HuH-7.5 (cell line): ENCODE data around the gene RBMX.
A peak's percentile ranks its signal among the peaks of the same experiment; 100 is the strongest.
"Not testable (repeated sequence)": the region's sequence is repeated elsewhere in the genome, so short reads cannot be mapped to it uniquely, and the experiment has no call there.

ENCODE experiments used
- DNase-seq: peaks from one replicate; pipeline ENCODE4 v3.0.0; 2011; ENCODE audit warnings: low spot score

The RBMX gene

DNA sequence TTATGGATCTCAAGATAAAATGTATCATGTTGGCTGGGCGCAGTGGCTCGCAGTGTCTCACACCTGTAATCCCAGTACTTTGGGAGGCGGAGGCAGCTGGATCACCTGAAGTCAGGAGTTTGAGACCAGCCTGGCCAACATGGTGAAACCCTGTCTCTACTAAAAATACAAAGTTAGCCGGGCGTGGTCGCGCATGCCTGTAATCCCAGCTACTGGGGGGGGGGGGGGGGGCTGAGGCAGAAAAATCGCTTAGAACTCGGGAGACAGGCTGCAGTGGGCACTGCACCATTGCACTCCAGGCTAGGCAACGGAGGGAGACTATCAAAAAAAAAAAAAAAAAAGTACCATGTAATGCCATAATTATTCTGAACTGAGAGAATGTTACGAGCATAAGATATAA, 2.1 kb downstream of the RBMX start:
- no peak for DNase-seq

- DNase-seq, result not testable (repeated sequence)
These were observed 6.4 kb downstream of the RBMX start for GRCh38 chrX:136874114-136874513.

- DNase-seq, result not testable (repeated sequence)
These were observed 7.3 kb downstream of the RBMX start for GRCh38 chrX:136873210-136873609.

DNA sequence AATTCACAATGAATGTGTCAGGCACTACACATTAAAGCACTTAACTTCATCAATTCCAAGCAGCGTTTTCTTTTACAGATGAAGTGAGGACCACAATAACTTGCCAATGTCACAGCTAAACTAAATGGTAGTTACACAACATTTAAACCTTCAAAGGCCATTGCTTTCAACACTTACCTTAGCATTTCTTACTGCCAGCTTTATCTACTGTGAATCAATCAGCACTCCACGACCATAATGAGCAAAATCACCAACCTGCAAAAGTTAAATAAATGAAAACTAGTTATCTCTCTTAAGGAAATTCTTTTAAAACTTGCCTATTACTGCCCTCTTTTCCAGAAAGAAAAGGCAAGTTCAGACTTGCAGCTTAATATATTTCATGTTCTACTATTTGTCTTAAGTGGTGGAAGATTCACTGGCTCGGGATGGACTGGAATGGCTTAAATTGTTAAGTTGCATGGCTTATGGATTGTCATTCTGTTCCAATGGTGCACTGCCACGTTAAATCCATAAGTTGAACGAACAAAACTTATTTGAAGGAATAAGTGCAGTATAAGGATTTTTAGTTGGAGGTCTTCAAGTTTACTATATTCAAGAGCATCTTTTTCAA, 8.3 kb downstream of the RBMX start:
- DNase-seq, result no peak

GRCh38 chrX:136870064-136870463, 10.5 kb downstream of the RBMX start:
- no peak for DNase-seq

GRCh38 chrX:136868283-136869055, 12.1 kb downstream of the RBMX start:
- DNase-seq, result no peak

DNA sequence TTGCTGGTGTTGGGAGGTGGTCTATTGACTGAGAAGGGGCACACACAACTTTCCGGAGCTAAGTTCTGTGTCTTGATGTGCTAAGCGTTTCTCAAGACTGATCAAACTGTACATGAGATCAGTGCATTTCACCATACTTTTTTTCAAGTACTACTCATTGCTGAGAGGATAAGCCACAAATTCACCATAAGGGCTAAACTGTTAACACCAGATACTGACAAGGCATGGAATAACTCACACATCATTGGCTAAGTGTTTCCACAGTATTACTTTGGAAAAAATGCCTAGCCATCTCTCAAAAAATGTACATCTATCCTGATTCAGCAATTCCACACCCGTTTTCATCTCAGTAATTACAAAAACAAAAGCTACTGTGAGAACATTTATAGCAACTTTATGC, 13.0 kb downstream of the RBMX start:
- DNase-seq, result no peak

DNA sequence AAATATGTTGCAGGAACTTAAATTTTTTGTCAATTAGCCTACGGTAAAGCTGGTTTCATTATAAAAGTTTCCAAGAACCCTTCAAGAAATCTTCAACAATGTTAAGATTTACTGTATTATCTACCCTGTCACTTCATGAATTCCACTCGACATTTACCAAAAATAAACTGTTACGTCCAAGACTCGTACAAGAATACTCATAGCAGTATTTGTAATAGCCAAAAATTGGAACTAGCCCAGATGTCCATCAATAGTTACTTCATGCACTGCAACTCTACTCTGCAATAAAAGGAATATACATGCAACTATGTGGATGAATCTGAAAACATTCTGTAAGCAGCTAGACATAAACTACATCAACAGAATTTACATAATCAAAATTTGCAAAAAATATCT, 13.4 kb downstream of the RBMX start:
- DNase-seq, result no peak

DNA sequence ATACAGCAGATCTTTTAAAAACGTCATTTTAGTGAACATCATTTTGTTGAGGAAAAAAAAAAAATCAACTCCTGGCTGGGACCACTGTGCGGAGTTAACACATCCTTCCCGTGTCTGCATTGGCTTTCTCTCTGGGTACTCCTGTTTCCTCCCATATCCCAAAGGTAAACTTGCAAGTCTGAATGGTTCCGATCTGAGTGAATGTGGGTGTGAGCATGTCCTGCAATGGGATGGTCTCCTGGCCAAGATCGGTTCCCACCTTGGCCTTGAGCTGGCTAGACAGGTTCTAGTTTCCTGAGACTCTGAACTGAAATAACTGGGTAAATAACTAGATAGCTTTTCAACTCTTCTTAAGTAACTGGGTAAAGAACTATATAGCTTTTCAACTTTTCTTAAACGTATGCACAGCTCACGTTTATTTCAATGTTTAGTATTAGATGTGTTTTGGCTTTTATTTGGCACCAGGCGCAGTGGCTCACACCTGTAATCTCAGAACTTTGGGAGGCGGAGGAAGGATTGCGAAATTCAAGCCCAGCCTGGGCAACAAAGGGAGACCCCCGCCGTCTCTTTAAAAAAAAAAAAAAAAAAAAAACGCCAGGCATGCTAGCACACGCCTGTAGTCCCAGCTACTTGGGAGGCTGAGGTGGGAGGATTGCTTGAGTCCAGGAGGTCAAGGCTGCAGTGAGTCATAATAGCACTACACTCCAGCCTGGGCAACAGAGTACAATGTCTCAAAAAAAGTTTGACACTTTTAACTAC, 14.0 kb downstream of the RBMX start:
- DNase-seq, result no peak

GRCh38 chrX:136865270-136866158, 15.0 kb downstream of the RBMX start:
- no peak for DNase-seq

GRCh38 chrX:136863826-136864225, 16.7 kb downstream of the RBMX start:
- no peak for DNase-seq

DNA sequence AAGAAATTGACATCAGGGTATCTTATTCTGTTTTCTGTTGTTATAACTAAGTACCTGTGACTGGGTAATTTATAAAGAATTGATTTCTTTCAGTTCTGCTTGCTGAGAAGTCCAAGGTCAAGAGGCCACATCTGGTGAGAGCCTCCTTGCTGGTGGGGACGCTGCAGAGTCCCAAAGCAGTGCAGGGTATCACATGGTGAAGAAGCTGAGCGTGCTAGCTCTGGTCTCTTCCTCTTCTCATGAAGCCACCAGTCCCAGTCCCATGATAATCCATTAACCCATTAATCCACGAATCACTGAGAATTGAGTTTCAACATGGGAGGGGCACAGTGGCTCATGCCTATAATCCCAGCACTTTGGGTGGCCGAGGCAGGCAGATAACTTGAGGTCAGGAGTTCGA, 18.0 kb downstream of the RBMX start:
- DNase-seq, result no peak

DNA sequence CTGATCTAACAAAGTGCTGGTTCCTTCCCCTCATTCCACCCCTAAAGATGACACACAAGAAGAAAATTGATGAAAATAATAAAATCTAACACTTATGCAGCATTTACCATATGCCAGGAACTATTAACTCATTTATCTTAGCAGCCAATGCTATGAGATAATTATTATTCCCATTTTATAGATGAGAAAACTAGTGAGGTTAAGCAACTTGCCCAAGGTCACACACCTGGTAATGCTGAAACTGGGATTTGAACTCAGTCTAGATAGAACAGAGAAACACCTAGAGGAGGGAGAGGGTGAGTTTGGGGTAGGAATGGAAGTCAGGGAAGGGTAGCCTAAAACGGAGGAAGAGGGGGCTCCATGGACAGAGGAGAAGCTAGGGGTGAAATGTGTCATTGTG, 18.6 kb downstream of the RBMX start:
- no peak for DNase-seq

DNA sequence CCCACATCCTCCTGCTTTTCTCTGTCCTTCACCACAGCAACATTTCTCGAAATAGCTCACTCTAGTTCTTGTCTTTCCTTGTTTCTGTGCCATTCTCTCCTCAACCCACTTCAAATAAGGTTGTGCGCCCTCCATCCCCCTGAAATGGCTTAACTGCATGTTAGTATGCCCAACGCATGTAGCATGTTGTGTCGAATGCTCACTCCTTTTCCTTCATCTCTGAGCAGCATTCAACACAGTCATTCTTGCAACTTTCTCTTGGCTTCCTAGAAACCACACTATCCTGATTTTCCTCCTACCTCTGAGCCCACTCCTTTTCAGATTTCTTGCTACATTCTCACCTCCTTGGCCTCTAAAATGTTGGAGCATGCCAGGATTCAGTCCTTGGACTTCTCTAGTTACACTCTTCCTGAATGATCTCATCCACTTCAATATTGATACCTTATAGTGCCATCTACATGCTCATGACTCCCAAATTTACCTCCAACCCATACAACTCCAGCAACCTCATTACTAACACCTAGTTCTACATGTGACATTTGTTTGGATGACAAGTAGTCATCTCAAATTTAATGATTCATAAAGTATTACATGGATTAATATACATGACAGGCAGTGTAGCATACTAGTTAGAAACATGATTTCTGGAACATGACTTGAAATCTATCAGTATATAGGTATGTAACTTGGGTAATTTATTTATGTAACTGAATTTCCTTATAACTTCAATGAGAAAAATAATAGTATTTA, 22.3 kb downstream of the RBMX start:
- no peak for DNase-seq

DNA sequence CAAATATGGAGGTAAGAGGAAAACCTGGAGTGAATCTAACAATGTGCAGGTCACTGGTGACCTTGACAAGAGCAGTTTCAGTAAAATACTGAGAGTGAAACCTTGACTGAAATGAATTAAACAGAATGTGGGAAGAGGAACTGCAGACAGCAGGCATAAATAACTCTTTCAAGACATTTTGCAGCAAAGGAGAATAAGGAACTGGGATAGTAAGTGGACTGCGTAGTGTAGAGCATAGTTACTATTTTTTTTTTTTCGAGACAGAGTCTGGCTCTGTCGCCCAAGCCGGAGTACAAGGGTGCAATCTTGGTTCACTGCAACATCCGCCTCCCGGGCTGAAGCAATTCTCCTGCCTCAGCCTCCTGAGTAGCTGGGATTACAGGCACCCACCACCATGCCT, 24.0 kb downstream of the RBMX start:
- no peak for DNase-seq

DNA sequence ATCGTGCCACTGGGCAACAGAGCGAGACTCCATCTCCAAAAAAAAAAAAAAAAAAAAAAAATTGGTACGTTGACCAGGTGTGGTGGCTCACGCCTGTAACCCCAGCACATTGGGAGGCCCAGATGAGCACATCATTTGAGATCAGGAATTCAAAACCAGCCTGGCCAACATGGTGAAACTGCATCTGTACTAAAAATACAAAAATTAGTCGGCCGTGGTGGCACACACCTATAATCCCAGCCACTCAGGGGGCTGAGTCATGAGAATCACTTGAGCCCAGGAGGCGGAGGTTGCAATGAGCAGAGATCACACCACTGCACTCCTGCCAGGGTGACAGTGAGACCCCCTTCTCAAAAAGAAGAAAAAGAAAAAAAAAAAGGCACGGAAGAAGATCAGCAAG, 24.5 kb downstream of the RBMX start:
- DNase-seq, result no peak

GRCh38 chrX:136851526-136851925, 29.0 kb downstream of the RBMX start:
- no peak for DNase-seq

DNA sequence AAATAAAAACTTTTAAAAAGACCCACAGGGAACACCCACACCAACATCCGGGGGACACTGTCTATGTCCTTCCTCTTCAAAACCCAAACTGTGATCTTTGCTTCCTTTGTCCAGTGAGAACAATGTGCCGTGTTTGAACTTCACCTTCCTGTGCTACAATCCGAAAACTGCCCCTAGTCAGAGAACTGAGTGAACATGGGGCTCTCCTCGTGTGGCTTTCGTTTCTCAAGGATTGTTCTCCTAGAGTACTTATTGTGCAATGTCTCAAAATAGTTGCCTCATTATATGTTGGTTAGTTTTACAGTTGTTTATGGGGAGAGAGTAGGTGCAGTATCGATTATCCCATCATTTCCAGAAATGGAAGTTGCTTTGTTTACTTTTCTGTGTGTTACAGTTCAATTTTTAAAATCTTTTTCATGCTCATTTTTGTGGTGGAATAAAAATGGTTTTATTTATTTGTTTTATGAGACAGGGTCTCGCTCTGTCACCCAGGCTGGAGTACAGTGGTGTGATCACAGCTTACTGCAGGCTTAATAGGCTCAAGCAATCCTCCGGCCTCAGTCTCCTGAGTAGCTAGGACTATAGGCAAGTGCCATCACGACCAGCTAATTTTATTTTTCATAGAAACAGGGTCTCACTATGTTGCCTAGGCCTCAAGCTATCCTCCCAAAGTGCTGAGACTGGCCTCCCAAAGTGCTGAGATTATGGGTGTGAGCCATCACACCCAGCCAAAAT, 29.9 kb downstream of the RBMX start:
- DNase-seq, result peak; percentile 6

DNA sequence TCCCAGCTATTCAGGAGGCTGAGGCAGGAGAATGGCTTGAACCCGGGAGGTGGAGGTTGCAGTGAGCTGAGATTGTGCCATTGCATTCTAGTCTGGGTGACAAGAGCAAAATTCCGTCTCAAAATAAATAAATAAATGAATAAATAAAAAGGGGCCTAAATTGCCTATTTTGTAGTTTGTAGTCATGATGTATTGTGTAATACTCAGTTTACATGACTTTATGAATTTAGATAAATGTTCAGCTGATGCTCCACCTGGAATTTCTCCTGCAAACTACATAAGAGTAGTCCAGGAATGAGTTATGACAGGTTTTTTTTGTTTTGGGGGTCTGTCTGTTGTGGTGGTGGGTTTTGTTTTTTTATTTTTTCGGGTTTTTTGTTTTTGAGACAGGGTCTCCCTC, 31.1 kb downstream of the RBMX start:
- DNase-seq, result no peak

- no peak for DNase-seq
These were observed 32.7 kb downstream of the RBMX start for GRCh38 chrX:136847874-136848273.

GRCh38 chrX:136839196-136839595, 41.3 kb downstream of the RBMX start:
- no peak for DNase-seq
